ENCODE data around the gene CCM2.

CCM2 gene

DNA sequence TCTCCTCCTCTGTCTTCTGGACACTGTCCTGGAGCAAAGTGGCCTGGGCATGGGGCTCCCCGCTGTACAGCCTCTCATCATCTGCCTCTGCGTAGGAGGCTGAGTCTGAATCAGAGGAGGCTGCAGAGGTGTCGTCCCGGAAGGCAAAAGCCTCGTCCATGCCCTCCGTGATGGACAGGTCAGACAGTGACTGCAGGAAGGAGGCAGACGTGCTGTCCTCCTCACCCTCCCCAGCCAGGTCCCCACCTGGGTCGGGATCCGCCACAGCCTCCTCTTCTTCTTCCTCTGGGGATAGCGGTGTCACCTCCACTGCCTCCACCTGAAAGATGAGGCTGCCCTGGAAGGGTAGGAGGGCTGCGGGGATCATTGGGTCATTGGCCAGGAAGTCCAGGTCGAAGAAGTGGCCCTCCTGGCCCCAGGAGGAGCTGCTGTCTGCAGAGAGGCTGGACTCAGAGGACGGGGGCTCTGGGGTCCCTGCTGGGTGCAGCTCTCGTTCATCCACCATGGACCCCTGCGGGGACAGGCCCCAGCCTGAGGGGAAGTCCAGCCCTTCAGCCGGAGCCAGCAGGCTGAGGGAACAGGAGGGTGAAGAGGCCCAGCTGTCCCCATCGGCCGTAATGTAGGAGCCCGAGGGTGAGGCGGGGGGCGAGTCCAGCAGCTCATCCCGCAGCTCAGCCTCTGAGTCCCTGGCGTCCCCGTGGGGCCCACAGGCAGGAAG is 85.1 kb downstream of the CCM2 start:
- DNase-seq = no peak

DNA sequence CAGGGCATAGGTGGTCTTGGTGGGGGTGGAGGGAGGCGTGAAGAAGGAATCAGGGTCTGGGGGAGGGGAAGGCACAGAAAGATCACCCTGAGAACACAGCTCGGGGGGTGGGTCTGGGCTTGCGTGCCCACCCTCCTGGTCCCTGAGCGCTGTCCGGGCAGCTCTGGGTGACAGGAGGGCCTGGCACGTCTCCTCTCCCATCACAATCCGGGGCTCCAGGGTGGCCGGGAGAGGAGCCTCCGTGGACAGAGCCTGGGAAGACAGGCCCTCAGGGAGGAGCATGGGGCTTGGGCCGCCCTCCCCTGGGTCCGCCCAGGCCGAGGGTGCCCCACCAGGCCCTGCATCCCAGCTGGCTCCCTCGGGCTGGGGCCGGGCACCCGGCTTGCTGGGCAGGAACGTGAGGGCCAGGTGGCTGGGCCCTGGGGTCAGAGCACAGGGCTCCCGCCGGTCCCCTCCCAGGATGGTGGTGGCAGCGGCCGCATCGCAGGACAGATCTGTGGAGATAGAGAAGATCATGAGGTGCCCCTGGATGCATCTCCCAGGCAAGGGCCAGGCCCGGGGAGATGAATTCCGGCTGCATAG is 85.7 kb downstream of the CCM2 start:
- no peak for DNase-seq

DNA sequence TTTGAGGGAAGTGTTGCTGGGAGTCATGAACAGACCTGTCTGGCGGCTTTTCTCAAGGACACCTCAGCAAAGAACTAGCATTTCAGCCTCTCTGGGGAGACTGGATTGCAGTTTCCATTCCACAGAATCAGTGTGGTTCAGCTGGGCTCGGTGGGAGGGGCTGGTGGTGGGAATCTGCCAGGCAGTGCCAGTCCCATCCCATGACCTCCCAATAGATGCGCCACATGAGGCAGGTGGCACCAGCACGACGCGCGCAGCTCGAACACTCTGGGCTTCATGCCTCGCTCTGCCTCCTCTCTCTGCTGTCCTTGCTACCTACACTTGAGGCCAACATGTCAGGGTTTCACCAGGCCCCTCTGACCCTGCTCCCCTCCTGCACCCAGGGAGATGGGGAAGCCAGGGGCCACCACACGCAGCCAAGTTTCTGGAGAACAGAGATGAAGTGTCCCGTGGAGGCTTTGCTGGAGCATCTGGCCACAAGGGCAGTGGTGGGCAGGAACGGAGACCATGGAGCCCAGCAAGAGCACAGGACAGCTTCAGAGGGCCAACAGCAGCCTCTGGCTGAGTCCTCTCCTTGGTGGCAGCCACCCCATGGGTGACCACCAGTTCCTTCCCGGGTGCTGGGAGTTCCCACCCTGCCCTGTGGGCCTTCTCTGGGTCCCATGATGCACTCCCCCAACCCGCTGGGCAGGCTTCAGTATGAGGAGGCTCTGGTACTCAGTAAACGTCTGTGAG is 86.5 kb downstream of the CCM2 start:
- no peak for DNase-seq

DNA sequence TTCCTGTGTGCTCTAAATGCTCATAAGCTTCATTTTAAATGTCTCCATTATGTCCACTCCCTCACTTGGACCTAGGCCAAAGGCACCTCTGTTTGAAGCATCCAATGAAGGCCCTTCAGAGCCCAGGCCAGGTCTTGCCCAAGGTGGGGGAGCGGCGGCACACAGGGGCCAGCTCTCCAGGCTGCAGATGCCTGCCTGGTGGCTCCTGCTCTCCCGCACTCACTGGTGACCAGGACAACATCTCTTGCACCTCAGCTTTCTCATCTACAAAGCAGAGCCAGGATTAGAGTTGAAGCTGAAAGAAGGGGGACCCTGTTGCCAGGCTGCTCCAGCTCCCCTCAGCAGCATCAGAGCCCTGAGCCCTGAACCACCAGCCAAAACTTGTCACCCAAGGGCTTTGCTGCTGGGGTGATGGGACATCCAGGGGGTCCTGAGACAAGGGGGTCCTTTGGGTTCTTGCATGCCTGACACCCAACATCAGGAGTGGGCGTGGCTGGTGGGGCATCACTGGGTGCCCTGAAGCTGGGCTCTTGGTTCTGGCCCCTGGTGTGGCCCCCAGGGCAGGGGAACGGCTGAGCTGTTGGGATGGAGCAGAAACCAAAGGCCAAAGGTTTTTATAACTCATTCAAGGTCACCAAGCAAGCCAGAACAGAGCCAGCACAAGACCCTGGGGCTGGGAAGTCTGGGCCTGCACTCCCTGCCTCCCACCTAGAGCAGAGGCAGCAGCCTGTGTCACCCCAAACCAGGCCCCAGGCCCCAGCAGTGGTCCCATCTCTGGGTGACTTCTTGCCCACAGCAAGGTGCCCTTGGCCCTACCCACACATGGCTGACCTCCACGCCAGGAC is 87.5 kb downstream of the CCM2 start:
- no peak for DNase-seq

DNA sequence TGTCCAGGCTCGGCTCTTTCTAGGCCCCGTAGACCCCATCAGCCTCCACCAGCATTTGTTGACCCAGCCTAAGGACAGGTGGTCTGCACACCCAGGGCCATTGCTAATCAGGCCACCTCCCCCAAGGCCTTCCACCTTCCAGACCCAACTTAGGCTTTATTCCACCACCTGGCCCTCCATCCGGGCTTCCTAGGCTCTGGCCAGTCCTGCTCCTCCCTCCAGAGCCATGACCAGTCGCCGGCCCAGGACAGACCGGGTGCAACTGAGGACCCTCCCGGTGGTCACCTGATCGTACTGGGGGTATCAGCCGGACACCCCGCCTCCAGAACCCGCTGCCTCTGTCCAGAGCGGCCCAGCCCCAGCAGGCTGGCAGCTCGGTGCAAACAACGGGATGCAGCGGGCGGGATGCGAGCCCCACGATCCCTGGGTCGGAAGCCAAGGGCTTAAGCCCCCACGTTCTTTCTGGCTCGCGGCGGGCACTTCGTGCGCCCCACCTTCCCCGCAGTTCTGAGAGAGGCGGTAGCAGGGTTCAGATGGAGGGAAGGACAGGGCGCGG is 88.2 kb downstream of the CCM2 start:
- DNase-seq = no peak

DNA sequence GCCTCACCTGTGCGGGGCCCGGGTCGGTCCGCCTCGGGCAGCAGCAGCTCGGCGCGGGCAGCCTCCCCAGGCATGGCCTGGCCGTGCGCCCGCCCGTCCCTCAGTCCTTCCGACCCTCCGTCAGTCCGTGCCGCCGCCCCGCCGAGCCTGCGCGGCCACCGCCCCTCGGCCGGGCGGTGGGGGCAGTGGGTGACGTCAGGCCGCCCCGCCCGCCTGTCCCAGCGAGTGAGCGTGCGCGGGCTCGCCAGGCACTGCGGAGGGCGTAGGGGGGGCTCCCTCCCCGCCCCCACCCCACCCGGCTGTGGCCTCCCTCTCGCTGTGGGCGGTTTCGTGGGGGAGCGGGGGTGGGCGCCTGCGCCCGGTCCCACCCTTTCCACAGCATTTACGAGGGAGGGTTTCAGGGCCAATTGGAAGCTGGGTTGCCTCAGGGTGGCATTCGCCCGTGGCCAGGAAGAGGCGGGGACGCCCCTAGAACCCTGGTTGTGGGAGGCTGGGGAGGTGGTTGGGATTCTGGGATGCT is 88.9 kb downstream of the CCM2 start, which contains the start of gene NACAD:
Gene NACAD, minus strand, starts transcription at position 149 of the 520 bp plus-strand sequence. Its CDS starts 75 bp downstream, at position 74.
- no peak for DNase-seq

DNA sequence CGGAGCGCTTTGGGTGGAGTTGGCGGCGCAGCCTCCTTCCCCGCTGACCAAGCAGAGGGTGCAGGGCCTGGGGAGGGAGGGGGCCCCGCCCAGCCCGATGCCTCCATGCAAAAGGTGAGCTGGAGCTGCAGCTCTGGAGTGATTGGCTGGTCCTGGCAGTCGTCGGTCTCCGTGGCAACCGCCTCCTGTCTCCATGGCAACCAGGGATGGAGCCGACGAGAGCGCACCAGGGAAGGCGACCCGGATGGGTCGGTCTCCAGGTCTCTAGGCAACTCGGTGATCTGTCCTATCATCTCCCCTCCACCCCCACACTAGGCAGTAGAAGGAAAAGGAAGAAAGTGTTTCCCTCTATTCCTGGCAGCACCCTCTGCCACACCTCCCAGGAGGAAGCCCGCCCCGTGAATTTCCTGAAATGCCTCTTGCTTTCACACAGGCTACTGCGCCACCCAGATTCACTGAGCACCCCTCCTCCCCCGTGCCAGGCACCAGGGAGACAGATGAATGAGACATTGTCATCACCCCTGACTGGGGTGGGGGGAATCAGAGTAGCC is 89.4 kb downstream of the CCM2 start:
- peak; percentile 14 for DNase-seq

DNA sequence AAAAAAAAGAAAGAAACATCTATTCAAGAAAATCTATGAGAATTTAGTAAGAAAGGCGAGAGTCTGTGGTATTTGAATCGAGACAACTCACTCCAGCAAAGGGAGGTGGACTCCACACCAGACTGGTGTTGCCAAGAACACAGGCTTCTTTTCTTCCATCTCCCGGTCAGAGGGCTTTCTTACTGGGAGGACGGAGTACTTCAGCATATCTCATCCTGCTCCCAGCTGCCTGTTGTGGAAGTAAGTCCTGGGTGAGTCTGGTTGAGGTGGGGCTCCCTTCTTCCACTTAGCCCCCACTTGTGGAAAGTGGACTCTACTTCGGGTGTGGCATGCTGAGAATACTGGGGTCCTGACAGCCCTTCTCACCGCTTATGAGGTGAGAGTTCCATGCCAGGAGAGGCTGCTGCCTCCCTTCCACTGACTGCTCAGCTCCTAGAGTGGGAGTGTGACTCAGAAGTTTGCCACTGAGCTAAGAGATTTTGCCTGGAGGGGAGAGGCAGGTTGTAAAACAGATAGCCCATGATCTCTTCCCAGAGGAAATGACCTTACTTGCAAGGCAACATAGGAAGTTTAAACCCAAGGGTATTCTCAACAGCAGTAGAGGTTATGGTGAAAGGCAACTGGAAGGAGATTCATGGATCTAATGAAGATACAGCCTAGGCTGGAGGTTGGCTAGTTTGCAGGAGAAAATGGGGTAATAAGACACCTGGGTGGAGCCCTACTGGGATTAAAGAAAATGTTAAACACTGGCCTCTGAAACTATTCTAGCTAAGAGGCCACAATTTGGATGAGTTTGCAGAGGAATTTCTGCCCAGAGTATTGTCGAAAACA is 92.3 kb downstream of the CCM2 start:
- no peak for DNase-seq

DNA sequence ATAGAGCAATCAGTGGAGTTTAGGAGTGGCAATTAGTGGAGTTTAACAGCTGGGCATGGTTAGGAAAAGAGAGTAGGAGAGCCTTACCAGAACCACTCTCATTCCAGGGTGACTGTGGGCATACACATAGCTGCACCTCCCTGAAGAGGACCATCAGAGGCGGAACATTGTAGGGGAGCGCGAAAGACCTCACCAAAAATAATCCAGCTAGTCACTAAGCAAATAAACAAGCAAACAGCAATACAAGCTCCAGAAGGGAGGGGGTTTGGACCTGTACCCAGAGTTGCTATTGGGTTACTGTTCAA is 92.9 kb downstream of the CCM2 start:
- no peak for DNase-seq

DNA sequence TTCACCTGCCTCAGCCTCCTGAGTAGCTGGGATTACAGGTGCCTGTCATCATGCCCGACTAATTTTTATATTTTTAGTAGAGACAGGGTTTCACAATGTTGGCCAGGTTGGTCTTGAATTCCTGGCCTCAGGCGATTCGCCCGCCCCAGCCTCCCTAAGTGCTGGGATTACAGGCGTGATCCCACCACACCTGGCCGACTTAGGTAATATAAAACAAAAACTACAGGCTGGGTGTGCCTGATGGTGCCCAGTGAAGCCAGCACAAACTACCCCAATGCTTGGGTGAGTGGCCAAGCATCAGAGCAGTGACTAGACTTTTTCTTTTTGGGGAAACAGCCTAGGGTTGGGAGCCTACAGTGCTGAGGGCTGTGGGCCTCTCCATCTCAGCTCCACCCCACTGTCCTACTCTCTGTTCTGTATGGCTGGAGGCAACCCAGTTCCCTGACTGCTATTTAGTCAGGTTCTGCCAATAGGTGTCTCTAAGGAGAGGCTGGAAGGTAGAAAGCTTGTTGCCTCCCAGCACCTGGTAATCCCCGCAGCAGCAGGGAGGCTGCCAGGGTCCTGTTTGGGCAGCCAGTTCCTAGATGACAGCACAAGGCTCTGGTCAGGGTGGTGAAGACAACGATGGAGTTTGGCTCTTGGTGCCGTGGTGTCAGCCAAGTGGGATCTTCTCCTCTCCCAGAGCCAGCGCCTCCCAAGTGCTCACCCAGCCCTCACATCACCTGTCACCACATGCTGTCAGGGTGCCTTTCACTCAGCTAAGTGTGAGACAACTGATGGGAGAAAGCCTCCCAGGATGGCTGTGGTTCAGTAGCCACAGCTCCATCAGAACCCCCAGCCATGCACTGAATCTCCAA is 99.2 kb downstream of the CCM2 start:
- DNase-seq = no peak

DNA sequence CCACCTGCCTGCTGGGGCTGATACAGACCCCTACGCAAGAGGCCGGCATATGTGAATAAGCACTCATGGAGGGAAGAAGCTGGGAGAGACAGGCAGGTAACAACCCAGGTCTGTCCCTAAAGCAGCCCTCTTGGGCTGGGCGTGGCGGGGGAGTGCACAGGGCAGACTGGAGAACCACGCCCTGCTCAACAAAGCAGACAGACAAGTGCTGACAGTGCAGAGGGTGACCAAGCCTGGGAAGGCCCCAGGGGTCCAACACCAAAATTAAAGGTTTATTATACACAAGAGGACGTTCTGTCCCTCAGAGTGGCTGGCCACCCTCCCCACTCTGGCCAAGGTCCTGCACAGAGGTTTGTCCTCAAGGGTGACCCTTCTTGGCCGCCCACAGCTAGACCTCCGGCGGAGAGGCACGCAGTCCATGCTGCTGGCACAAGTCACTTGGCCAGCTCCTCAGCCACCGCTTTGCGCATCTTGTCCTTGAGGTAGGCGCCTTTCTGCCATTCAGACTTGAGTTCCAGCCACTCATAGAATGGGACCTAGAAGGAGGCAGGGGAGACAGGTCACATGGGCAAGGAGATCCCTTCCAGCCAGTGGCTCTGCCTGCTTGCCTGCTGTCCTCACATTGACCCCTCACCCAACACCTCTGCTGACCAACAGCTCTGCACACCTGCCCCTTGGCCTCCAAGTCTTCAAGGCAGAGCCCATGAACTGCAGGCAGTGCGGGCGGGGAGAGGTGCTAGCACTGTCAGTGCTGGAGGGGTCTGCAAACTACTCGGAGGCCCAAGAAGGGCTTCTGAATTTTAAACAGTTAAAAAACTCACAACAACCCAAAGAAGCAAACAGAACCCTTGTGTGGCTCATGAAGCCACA is 100.1 kb downstream of the CCM2 start:
- no peak for DNase-seq

DNA sequence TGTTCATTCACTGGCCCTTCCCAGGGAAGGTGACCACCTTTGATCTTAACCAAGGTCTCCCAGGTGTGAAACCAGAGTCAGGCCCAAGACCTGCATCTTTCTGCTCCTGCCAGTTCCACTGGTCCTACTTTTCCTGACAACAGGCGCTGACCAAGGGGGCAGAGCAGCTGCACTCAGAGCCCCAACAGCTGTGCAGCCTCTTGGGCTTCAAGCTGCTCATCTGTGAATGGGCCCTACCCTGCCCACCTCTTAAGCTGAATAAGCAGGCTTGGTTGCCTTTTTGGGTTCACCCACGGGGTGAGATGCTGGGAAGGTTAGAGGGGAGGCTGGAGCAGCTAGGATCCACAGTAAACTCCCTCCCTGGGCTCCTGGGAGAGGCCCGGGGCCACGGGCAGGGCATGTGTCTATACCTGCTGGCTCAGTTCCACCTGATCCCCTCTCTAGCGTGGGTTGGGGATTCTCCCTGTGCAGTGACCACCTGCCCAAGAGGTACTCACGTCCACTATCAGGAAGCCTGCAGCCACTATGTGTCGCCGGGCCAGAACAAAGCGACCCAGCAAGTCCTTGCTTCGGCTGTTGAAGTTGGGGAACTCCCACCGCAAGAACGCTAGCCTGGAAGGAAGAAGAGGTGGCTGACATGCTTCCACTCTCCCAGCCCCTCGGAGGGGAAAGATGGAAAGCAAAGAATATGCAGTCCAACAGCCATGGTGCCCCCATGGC is 100.9 kb downstream of the CCM2 start:
- no peak for DNase-seq

DNA sequence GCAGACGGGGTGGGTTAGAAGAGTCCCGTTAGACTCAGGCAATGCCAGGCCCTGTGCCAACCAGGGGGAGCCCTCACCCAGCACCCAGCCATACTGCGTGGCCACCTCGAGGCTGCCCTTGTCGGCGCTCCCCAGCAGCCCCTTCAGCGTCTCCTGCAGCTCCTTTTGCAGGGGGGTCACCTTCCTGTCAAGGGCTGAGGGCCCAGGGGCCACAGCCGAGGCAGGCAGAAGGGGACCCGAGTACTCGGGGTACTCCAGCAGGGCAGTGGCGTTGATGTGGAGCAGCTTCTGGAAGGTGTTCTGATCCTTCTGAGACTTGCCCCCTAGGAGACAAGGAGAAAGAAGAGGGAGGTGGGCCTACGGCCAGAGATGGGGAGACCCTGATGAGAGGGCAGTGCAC is 101.7 kb downstream of the CCM2 start:
- DNase-seq = no peak

DNA sequence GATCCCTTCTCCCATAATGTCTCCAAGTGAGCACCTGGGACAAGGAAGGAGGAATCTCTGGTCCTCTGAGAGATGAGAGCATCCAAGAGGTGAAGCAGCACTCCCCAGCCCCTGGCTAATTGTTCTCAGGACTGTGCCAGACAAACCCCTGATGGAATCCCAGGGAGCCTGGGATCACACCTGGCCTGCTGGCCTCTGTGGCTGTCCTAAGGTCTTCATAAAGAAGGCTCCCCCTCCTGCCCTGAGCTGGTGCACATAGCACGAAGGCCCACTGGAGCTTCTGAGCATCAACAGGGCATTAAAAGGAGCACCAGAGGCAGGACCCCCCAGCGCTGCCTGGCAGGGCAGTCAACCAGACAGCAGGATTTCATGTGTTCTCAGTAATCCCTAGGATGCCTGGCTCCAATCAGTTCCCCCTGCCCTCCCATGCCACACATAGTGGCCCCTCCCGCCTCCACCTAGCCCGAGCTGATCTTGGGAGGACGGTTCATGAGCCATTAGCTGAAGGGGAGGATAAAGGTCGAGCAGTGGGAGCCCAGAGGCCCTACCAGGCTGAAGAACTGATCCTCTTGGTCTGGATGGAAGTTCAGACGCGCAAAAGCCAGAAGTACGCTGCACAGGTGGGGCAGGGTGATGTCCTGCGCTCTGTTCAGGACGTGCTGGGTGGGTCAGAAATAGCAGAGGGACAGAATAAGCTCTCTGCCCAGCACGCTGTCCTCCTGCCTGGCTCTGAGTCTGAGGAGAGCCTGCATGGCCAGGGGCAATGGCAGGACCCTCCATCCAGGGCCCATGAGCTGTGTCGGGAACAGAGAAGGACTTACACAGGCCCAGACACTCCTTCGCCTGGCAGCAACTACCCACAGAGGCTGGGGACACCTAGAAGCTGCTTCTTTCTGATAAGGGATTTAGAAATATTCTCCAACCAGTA is 103.0 kb downstream of the CCM2 start:
- DNase-seq = no peak

DNA sequence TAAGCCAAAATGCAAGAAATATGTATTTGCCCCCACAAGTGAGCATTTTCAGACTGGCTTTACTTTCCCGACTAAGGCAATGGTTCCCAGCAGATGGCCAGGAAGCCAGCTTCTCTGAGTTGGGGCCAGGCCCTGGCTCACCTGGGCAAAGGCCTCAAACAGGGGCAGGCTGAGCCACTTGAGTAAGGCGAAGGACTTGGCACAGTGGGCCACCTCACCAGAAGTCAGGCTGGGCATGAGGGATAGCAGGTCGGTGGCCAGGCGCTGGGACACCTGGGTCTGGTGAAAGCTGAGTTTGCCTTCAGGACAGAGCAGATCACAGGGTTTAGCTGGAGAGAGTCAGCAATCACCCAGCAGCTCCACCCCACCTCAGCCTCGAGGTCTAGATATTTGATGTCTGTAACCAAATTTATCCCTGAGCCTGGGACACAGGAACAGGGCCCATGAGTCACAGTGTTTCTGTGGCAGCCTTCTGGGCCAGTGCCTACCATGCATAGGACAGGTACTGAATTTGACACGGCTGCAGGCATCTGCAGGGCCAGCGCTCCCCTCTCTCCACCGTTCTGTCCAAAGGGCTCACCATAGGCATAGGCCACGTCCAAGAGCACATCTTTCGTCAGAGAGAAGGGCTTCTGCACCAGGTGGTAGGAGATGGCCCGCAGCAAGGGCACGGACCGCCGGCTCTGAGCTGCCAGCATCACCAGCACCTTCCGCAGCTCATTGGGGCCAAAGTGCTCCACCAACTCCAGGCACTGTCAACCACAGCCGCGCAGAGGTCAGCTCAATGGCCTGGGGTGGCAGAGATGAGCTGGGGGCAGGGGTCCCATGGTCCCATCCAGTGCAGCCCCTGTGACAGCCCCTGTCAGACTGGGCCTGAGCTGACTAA is 104.2 kb downstream of the CCM2 start:
- DNase-seq = no peak

DNA sequence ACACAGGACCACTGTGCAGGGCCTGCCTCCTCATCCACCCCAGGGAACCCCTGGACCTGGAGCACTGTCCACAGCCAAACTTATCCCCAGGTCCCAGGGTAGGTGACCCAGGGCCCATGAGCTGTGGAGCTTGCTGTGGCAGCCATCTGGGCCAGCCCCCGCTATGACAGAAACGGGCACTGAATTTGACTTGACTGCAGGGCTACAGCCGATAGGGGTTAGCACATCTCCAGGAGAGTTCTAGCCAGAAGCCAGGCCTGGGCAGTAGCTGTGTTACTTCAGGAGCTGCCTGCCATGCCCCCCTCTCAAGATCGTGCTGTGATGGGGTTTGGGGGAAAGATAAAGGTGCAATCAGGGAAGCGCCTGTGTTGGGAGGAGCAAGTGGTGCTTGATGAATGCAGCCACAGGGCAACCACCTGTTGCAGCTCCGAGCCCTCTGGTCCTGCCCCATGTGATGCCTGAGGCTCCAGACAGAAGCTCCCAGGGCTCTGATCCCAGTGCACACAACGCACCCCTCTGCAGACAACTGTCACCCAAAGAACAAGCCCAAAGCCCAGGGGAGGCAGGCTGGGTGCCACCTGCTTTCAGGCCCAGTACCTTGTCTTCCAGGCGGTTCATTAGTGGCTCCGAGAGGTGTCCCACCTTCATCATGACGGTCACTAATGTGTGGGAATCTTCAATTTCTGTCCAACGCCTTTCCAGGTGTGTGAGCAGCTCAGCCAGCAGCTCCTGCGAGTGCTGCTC is 105.0 kb downstream of the CCM2 start:
- DNase-seq = no peak

Measured in inflammatory macrophage treated with lipopolysaccharide for 4 hours (primary cell).